ENCODE measurements around the gene DNAH3.
A peak's percentile ranks its signal among the peaks of the same experiment; 100 is the strongest.
"Not testable (repeated sequence)": the region's sequence is repeated elsewhere in the genome, so short reads cannot be mapped to it uniquely, and the experiment has no call there.

The DNAH3 gene

DNA sequence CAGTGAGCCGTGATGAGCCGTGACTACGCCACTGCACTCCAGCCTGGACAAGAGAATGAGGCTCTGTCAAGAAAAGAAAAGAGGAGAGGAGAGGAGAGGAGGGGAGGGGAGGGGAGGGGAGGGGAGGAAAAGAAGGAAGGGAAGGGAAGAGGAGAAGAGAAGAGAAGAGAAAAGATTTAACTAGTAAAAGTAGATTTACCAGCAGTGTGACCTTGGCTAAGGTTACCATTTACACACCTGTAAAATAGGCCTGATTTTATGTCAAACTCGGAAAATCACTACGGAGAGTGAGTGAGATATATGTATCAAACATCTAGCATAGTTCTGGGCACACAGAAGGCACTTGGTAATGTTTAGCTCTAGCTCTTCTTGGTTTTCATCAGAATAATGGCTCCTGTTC, 140.8 kb downstream of the DNAH3 start:
- DNase-seq (ENCODE audit: low spot score), result no peak

DNA sequence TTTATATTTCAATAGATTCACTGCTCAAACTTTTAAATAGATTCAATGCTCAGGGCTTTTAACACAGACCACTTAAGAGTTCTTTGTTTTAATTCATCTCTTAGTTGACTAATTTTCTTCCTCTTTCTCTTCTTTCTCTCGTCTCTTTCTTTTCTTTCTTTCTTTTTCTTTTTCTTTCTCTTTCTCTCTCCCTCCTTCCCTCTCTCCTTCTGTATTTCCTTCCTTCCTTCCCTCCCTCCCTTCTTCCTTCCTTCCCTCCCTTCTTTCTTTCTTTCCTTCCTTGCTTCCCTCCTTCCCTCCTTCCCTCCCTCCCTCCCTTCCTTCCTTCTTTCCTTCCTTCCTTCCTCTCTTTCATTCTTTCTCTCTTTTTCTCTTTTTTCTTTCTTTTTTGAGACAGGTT, 145.6 kb downstream of the DNAH3 start:
- no peak for DNase-seq (ENCODE audit: low spot score)

DNA sequence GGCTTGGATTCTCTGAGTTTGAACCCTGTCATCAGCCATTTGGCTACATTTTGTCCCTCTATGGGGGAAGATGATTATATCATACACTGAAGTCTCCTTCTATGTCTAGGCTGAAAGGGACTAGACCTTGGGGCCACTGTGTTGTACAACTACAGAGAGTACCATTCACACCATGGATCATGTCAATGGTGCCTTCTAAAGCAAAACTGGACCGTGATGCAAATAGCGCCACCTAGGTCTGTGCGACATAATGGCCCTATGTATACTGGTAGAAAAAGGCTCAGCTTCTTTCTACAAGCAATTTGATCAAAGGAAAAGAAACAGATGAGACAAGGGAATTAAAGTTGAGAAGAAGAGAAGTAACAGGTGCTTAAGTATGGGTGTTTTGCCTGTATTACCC, 149.4 kb downstream of the DNAH3 start:
- no peak for DNase-seq (ENCODE audit: low spot score)

DNA sequence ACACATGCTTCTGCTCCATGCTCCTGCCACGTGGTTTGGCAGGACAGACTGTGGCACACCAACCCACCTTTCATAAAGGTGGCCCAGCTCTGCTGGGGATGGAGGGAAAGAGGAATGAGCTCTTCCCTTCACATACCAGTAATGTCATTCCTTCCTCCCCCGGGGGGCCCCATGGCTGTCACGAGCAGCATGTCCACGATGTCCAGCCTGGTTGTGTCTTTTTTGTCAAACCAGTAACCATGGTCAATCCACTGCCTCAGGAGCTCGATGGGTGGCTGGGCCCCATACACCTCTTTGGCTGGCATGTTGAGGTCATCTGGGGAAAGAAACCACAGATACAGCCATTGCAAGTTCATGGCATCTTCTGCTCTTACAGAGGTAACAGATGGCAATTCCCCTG, 153.5 kb downstream of the DNAH3 start:
- DNase-seq (ENCODE audit: low spot score), result no peak

DNA sequence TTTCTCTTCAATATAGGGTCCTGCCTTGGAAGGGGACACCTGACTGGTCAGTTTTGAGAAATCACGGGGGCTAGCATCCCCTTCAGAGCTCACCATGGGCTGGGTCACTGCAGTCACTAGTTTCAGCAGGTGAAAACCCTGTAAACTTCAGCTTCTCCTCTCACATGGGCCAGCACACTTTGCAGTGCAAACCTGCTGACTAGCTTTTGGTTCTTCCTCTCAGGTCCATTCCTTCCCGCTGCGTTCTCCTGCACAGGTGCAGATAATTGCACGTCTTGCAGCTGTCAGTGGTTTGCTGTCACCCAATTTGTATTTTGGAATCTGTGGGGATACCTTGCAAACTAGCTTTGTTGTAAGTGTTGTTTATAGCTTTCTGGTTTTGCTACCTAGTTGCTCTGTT, 154.9 kb downstream of the DNAH3 start:
- no peak for DNase-seq (ENCODE audit: low spot score)

DNA sequence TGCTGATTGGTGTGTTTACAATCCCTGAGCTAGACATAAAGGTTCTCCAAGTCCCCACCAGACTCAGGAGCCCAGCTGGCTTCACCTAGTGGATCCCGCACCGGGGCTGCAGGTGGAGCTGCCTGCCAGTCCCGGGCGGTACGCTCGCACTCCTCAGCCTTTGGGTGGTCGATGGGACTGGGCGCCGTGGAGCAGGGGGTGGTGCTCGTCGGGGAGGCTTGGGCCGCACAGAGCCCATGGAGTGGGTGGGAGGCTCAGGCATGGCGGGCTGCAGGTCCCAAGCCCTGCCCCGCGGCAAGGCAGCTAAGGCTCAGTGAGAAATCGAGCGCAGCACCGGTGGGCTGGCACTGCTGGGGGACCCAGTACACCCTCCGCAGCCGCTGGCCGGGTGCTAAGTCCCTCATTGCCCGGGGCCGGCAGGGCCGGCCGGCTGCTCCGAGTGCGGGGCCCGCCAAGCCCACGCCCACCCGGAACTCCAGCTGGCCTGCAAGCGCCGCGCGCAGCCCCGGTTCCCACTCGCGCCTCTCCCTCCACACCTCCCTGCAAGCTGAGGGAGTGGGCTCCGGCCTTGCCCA, 161.1 kb downstream of the DNAH3 start:
- DNase-seq (ENCODE audit: low spot score), result not testable (repeated sequence)

DNA sequence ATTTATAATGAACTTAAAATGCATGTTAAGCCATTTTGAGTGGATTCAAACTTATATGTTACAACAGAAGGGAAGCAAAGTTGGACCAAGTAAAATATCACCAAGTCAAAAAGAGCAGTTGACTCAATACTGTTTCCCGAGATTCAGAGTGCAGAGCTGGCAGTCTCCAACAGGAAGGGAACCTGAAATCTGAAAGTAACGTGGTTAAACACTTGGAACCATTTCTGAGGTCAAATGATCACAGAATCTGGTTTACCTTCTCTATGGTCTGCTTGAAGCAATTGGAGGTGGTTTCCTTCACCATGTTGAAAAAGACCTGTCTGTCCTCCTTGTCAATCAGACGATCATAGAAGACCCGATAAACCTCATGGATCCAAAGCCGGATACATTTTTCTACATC, 163.6 kb downstream of the DNAH3 start:
- no peak for DNase-seq (ENCODE audit: low spot score)

DNA sequence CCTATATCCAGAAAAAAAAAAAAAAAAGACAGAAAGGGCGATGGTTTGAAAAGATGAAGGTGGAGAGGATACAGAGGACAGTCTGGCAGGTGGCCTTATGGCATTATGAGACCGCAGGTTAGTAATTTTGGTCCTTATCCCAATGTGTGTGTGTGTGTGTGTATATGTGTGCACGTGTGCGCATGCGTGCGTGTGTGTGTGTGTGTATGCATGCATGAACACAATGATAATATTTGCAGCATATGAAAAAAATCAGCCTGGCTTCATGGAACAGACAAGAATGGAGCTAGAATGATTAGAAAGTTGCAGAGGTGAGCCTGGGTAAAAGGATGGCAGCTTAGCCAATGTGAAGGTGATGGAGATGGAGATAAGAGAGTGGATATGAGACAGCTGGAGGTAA, 166.6 kb downstream of the DNAH3 start:
- no peak for DNase-seq (ENCODE audit: low spot score)

DNA sequence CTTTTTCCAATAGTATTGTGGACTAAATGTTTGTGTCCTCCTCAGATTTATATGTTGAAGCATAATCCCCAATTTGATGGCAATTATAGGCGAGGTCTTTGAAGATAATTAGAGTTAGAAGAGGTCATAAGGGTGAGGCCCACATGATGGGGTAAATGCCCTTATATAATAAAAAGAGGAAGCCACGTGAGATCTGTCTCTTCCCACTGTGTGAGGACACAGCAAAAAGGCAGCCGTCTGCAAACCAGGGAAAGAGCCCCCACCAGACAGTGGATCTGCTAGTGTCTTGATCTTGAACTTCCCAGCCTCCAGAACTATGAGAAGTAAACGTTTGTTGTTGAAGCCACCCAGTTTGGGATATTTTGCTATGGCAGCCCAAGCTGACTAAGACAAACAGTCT, 174.1 kb downstream of the DNAH3 start:
- DNase-seq (ENCODE audit: low spot score), result no peak

DNA sequence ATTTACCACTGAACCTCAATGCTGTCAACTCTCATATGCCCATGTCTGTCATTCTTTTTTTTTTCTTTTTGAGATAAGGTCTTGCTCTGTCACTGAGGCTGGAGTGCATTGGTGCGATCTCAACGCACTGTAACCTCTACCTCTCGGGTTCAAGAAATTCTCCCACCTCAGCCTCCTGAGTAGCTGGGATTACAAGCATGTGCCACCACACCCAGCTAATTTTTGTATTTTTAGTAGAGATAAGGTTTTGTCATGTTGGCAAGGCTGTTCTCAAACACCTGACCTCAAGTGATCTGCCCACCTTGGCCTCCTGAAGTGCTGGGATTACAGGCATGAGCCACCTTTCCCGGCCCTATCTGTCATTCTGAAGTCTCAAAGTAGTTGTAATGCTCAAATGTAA, 177.4 kb downstream of the DNAH3 start:
- not testable (repeated sequence) for DNase-seq (ENCODE audit: low spot score)

DNA sequence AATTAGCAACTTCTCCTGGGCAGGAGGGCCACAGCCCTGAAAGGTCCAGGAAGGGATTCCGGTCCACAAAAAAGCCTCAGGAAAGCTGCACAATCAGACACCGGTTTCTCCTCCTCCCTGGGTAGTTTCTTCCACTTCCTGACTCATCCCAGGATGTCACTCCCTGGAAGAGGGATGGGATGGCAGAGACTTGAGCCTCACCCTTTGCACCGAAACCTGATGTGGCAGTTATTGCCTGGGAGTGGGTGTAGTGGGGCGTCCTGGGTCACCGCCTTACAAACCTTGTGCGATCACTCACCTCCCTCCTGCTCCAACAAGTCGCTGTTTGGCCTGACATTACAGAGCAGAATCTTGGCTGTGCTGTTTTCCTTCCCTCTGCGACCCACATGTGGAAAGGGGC, 179.2 kb downstream of the DNAH3 start:
- no peak for DNase-seq (ENCODE audit: low spot score)

DNA sequence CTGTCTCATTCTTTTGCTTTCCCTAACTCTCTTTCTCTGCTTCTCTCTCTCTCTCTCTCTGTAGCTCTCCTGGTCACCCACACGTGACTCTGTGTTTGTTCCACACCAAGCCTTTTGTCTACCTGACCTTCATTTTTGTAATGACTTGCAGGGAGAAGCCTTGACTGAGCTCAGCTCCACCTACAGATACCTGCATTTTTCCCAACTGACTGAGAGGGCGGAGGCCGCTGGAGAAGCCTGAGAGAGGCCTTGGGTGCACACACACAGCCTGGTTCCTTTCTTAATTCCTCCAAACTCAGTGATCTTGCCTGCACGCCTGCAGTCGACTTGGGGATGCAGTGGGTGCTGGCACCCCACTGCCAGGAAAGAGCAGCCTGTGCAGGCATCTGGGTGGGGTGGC, 181.3 kb downstream of the DNAH3 start:
- DNase-seq (ENCODE audit: low spot score), result no peak

DNA sequence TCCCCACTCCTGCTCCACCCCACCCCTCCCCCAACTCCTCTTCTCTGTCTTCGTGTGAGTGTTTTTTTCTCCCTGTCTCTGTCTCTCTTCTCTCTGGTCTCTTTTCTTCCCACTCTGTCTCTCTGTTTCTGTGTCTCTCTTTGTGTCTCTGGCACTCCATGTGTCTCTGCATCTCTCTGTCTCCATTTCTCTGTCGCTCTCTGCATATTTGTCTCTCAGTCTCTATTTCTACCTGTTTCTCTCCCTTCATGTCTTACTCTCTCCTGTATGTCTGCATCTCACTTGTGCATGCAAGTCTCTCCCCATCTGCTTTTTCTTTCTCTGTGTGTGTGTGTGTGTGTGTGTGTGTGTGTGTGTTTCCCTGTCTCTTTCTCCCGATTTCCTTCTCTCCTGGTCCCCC, 181.9 kb downstream of the DNAH3 start:
- no peak for DNase-seq (ENCODE audit: low spot score)

DNA sequence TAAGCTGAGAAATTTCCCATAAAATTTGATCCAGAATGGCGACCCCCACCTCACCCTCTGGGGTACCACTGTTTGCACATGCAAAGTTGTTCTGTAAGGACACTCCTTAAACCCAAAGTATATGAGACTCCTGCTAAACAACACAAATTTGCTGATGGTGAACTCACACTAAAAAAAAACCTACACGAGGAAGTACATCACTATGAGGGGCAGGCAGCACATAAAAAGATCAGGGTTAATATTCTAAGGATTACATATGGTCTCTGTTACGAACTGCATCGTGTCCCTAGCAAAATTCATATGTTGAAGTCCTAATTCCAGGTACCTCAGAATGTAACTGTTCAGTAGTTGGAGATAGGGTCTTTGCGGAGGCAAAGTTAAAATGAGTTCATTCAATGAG, 189.7 kb downstream of the DNAH3 start:
- DNase-seq (ENCODE audit: low spot score), result no peak

DNA sequence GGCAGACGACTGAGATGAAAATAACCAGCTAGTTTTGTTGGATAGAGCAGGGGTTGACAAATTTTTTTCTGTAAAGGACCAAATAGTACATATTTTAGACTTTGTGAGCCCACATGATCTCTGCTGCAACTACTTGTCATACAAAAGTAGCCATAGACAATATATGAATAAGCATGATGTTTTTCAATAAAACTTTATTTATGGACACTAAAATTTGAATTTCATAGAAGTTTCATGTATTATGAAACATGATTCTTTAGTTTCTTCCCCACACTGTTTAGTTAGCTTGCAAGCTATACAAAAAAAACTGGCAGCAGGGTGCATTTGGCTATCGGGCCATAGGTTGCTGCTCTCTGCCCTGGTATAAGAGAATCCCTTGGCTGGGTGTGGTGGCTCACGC, 193.5 kb downstream of the DNAH3 start:
- DNase-seq (ENCODE audit: low spot score), result no peak

DNA sequence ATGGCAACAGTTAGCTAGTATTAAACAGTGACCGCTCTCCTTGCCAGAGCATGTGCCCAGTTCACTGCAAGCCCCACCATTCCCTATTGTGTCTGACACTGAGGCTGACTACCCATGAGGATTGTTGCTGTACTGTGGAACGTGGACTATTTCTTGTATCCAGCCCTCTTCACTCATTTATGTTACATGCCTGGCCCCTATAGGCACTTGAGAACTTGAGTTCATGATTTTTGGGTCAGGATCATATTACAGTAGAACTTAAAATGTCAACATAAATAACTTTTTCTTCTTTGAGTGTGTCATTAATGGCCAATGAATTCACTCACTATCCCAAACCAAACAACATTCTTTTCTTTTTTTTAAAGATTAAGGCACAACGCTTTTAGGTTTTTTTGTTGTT, 194.3 kb downstream of the DNAH3 start:
- peak; percentile 11 for DNase-seq (ENCODE audit: low spot score)

DNA sequence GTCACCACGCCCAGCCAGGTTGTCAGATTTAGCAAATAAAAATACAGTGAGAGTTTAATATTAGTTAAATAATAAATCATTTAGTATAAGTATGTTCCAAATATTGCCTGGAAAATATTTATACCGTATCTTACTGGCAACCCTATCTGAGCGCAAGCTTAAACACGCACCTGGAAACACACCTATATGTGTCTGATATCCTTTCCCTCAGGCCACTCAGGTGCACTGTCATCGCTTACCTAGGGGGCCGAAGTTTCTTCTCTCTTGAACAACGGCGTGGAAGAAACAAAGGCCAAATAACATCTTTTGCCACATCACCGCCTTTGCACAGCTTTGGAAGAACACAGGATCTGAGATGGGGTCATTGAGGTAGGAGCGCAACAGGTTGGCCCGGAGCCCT, 196.1 kb downstream of the DNAH3 start:
- DNase-seq (ENCODE audit: low spot score), result no peak

DNA sequence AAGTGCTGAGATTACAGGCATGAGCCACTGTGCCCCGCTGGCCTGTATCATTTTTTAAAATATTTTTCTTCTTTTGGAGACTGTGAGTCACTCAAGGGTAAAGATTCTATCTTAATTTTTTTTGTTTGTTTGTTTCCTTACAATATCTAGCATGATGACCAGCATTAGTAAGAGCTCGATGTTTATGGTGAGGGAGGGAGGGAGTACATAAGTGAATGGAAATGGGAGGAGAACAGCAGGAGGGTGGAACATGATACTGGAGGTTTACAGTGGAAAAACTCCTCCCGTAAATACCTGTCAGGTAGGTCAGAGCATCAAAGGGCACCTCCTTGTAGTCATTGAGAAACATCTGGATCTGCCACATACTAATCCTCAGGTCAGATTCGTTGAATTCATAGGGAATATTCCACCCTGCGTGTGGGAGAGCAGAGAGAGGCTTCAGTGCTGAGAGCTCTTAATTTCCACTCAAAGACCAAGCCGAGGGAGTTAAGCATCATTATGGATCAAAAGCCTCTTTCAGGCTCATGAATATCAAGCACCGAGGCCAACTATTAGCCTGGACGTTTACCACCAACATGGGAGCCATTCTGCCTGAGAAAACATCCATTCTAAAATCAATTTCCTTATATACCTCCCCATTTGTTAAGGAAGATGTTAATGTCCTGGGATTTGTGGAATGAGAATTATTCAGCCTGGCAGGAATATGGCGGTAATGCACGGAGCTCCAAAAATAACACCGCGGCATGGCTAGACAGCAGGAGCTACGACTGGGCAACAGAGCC, 198.3 kb downstream of the DNAH3 start:
- DNase-seq (ENCODE audit: low spot score), result no peak

DNA sequence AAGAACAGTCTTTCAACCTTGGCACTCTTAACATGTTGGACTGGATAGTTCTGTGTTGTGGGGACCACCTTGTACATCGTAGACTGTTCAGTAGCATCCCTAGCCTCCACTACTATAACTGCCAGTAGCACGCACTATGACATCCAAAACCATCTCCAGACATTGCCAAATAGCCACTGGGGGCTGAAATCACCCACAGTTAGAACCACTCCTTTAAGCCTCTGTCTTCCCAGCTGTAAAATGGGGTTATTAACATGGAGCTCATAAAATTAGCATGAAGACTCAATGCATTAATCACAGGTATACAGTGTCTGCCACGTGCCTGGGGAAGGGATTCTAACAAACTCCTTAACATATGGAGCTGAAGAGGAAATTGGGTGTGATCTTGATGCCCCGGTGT, 200.4 kb downstream of the DNAH3 start:
- DNase-seq (ENCODE audit: low spot score), result no peak

DNA sequence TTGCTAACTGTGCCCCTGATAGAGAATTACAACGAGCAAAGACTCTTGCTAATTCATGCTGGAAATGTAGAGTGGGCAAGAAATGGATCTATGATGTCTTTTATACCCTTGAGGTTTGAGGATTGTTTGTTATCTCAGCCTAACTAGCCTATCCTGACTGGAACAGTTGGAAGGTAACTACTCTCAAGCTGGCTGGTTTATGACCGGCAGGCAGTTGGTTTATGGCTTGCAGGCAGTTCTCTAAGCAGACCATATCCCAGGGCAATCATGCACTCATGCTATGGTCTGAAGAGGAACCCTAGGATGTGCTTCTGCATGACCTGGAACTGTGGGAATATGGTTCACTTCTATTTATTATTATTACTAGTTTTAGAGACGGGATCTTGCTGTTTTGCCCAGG, 201.0 kb downstream of the DNAH3 start:
- no peak for DNase-seq (ENCODE audit: low spot score)

DNA sequence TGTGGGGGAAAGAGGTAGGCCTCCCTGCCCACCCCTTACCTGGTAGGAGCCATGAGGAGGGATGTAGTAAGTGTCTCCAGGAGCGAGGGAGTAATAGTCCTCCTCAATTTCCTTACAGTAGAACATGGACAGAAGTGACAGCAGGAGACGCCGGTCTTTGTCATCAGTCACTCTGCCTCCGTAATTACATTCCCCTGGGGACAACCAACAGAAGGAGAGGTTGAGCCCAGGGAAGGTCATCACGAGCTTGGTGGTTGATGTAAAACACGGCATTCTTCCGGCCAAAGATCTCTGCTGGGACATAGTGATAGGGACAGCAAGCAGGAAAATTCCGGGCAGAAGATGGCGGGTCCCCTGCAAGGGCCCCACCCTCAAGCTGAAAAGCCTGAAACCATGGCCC, 202.2 kb downstream of the DNAH3 start:
- no peak for DNase-seq (ENCODE audit: low spot score)

DNA sequence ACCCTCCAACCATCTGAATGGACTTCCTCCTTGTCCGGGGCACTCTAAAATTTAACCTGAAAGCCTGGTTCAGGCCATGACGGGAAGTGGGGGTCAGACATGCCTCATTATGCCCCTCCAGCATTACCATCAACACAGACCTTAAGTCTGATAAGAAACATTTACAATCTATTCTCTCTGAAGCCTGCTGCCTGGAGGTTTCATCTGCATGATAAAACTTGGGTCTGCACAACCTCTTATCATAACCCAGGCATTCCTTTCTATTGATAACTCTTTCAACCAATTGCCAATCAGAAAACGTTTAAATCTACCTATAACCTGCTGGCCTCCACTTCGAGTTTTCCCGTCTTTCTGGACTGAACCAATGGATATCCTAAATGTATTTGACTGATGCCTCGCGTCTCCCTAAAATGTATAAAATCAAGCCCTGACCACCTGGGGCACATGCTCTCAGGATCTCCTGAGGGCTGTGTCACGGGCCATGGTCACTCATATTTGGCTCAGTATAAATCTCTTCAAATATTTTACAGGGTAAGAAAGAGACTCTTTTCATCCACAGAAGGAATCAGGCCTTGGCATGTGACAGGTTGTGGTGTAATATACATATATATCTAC, 204.5 kb downstream of the DNAH3 start:
- DNase-seq (ENCODE audit: low spot score), result no peak

DNA sequence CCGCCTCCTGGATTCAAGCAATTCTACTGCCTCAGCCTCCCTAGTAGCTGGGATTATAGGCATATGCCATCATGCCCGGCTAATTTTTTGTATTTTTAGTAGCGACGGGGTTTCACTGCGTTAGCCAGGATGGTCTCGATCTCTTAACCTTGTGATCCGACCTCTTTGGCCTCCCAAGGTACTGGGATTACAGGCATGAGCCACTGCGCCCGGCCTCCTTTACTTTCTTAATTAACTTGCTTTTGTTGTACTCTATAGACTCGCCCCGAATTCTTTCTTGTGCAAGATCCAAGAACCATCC, 205.1 kb downstream of the DNAH3 start:
- DNase-seq (ENCODE audit: low spot score), result not testable (repeated sequence)

Data from RKO (cell line).